Measurements from ENCODE around the gene PSMA3.

Gene PSMA3

GRCh38 chr14:58294201-58294600 lies 49.6 kb downstream of the PSMA3 start (continued):
- TF ChIP-seq AEBP2 (tag by site-specific recombination; IDR thresholded peaks at IDR 0.05; ENCODE audit: borderline replicate concordance): no peak
- no peak for TF ChIP-seq ZNF629 (tag by site-specific recombination; IDR thresholded peaks at IDR 0.05)
- TF ChIP-seq ZNF16 (tag by site-specific recombination; IDR thresholded peaks at IDR 0.05; ENCODE audit: low read depth): no peak
- TF ChIP-seq, protein P1, sequence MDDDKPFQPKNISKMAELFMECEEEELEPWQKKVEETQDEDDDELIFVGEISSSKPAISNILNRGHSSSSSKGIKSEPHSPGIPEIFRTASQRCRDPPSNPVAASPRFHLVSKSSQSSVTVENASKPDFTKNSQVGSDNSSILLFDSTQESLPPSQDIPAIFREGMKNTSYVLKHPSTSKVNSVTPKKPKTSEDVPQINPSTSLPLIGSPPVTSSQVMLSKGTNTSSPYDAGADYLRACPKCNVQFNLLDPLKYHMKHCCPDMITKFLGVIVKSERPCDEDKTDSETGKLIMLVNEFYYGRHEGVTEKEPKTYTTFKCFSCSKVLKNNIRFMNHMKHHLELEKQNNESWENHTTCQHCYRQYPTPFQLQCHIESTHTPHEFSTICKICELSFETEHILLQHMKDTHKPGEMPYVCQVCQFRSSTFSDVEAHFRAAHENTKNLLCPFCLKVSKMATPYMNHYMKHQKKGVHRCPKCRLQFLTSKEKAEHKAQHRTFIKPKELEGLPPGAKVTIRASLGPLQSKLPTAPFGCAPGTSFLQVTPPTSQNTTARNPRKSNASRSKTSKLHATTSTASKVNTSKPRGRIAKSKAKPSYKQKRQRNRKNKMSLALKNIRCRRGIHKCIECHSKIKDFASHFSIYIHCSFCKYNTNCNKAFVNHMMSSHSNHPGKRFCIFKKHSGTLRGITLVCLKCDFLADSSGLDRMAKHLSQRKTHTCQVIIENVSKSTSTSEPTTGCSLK (tag by site-specific recombination; IDR thresholded peaks at IDR 0.05): no peak
- TF ChIP-seq ZNF449 (tag by site-specific recombination; IDR thresholded peaks at IDR 0.05): no peak

GRCh38 chr14:58296726-58297125 lies 52.1 kb downstream of the PSMA3 start:
- H3K27ac ChIP-seq (ENCODE audit: extremely low read depth, low read depth, low read length): peak overlapping the region; percentile 55; the same call in 1 of the 2 replicates
- no peaks in the 10 kb centered on the region for H3K9me3 ChIP-seq (ENCODE audit: control insufficient read depth, insufficient read depth, low read depth, low read length)
- ChIA-PET CTCF (no interaction called here), POLR2A (interaction anchor here (2.6 kb wide), 1 partner anchor 131 kb away, joined by 16 read pairs; the partner anchor contains the start of genes KIAA0586 and TIMM9)
- TF ChIP-seq, protein P2, sequence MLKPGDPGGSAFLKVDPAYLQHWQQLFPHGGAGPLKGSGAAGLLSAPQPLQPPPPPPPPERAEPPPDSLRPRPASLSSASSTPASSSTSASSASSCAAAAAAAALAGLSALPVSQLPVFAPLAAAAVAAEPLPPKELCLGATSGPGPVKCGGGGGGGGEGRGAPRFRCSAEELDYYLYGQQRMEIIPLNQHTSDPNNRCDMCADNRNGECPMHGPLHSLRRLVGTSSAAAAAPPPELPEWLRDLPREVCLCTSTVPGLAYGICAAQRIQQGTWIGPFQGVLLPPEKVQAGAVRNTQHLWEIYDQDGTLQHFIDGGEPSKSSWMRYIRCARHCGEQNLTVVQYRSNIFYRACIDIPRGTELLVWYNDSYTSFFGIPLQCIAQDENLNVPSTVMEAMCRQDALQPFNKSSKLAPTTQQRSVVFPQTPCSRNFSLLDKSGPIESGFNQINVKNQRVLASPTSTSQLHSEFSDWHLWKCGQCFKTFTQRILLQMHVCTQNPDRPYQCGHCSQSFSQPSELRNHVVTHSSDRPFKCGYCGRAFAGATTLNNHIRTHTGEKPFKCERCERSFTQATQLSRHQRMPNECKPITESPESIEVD (tag by site-specific recombination; IDR thresholded peaks at IDR 0.05): peak; percentile 64
- no peak for TF ChIP-seq ZNF843 (tag by site-specific recombination; IDR thresholded peaks at IDR 0.05)
- H3K4me3 ChIP-seq (ENCODE audit: low read depth, low read length): peak overlapping the region; percentile 100
- peaks cover 29 to 39% of the 10 kb centered on the region in 2 experiments for H3K36me3 ChIP-seq (ENCODE audit: control insufficient read depth in 2 of 2, insufficient read depth in 1 of 2, low read length in 2 of 2)
- 0 out of 2 replicates have a peak, but pooled peaks cover 4% of the 10 kb centered on the region for H3K4me1 ChIP-seq (ENCODE audit: control insufficient read depth, insufficient read depth, low read length)

DNA sequence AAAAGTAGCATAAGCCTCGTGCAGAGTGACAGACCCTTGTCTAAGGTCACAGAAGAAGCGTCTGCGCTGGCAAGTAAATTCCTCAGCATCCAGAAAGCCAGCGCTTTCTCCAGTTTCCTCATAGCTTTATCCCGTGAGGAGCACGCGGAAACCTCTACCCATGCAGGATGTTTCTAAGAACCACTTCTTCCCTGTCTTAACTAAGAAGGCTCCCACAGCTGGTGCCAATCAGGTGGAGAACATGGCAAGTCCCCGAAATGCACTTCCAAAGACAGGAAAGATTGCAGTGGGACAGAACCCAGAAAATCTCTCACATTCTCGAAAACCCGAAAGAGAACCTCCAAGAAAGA lies 52.7 kb downstream of the PSMA3 start:
- CTCF ChIA-PET: interaction anchor here (0.5 to 1.3 kb wide), 2 partner anchors 56 to 485 kb away, joined by 3 to 4 read pairs; no protein-coding TSS in a partner anchor
- POLR2A ChIA-PET: interaction anchor here (1.0 to 2.9 kb wide), 11 partner anchors 10 to 476 kb away, joined by 3 to 36 read pairs (median 5); partner anchors contain the start of genes KIAA0586, PSMA3, TIMM9 and TOMM20L

More for the DNA sequence above, 52.7 kb downstream of the PSMA3 start:
- TF ChIP-seq PRDM10 (tag by site-specific recombination; IDR thresholded peaks at IDR 0.05) (no peak), SP7 (tag by site-specific recombination; IDR thresholded peaks at IDR 0.05) (no peak), ZNF366 (tag by site-specific recombination; conservative IDR thresholded peaks at IDR 0.05) (0 out of 2 replicates have a peak, but pooled peaks have one; percentile 54), ZNF174 (tag by site-specific recombination; IDR thresholded peaks at IDR 0.05) (no peak), ZNF701 (tag by site-specific recombination; IDR thresholded peaks at IDR 0.05) (no peak), ZNF544 (tag by site-specific recombination; IDR thresholded peaks at IDR 0.05) (no peak), REST (tag by site-specific recombination; IDR thresholded peaks at IDR 0.05) (no peak), ZNF449 (tag by site-specific recombination; IDR thresholded peaks at IDR 0.05) (no peak), RBAK (tag by site-specific recombination; IDR thresholded peaks at IDR 0.05) (no peak)
- Histone ChIP-seq H3K4me1 (ENCODE audit: control insufficient read depth, insufficient read depth, low read length) (0 out of 2 replicates have a peak, but pooled peaks cover 4% of the 10 kb centered on the region), H3K36me3 (ENCODE audit: control insufficient read depth in 2 of 2, insufficient read depth in 1 of 2, low read length in 2 of 2) (peaks cover 29 to 40% of the 10 kb centered on the region in 2 experiments), H3K27ac (ENCODE audit: extremely low read depth, low read depth, low read length) (peak overlapping the region; percentile 55), H3K4me3 (ENCODE audit: low read depth, low read length) (peak overlapping the region; percentile 100), H3K9me3 (ENCODE audit: control insufficient read depth, insufficient read depth, low read depth, low read length) (no peaks in the 10 kb centered on the region)

All from HEK293 (cell line).